ENCODE data around the gene HYOU1.
"Not testable (repeated sequence)": the region's sequence is repeated elsewhere in the genome, so short reads cannot be mapped to it uniquely, and the experiment has no call there.

The HYOU1 gene

DNA sequence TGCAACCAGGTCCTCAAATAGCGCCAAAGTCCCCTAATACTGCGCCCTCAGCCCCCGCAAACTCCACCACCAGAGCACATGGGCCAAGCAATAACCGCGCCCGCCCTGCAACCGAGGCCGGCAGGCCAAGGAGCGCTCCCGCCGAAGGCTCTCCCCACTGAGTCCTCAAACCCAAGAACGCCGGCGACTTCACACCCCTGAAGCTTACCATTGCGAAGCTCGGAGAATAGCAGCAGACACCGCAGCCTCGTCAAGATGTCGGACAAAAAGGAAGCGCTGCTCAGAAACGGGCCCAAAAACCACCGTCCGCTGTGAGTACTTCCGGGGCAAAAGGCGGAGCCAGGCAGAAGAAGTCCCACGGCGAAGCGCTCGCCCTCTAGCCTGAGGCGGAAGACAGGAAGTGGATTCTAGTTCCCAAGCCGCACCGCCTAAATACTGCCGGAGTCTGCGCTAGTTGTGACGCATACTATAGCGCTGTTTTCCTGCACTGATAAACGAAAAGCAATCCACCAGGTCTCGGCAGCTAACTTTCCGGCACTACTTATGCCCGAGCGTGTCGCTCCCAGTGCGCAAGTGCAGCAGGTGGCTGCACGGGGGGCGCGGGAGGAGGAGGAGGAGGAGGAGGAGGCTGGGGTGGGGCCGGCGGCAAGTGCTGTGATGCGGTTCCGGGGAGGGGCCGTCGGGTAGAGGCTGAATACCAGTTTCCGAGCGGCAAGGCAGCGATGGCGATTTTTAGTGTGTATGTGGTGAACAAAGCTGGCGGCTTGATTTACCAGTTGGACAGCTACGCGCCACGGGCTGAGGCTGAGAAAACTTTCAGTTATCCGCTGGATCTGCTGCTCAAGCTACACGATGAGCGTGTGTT, 38.7 kb downstream of the HYOU1 start, which contains the start of the genes RPS25 and TRAPPC4:
Gene RPS25, minus strand, starts transcription at position 270 of the 865 bp plus-strand sequence. Its CDS starts 59 bp downstream, at position 211.
Gene TRAPPC4, plus strand, starts transcription at position 693 of the 865 bp plus-strand sequence. Its CDS starts 30 bp downstream, at position 723.
- peak; percentile 97 for DNase-seq (ENCODE audit: low spot score)

DNA sequence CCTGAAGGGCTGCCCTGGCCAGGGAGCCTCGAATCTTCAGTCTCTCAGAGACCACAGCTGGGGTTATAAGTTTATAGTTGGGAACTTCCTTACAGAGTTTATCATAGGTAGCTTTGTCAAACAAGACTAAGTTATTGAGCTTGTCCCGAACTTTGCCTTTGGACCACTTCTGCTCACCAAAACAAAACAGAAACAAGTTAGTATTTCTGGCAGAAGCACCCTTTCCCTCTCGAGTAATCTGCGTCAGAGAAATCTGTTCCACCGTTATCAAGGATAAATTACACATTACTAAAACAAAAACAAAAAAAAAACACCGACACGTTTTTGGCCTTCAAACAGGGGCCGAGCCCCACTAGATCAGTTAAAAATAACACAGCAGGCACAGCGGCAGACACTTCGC, 39.6 kb downstream of the HYOU1 start:
- DNase-seq (ENCODE audit: low spot score): not testable (repeated sequence)

- no peak for DNase-seq (ENCODE audit: low spot score)
Observed at GRCh38 chr11:119016216-119017009, 40.6 kb downstream of the HYOU1 start.

DNA sequence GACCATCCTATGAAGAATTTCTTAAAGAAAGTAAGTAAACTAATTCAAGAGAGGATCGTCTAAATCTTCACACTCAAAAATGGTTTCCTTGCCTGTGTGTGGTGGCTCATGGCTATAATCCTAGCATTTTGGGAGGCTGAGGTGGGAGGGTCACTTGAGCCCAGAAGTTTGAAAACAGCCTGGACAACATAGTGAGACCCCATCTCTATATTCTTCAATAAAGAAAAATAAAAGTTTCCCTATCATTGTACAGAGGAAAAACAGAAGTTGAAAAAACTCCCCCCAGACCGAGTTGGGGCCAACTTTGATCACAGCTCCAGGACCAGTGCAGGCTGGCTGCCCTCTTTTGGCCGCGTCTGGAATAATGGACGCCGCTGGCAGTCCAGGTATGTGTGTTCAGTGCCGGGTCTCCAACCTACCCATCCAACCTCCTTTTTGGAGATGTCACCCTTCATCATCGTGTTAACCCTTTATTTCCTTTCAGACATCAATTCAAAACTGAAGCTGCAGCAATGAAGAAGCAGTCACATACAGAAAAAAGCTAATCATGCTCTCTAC, 41.9 kb downstream of the HYOU1 start:
- DNase-seq (ENCODE audit: low spot score): no peak

DNA sequence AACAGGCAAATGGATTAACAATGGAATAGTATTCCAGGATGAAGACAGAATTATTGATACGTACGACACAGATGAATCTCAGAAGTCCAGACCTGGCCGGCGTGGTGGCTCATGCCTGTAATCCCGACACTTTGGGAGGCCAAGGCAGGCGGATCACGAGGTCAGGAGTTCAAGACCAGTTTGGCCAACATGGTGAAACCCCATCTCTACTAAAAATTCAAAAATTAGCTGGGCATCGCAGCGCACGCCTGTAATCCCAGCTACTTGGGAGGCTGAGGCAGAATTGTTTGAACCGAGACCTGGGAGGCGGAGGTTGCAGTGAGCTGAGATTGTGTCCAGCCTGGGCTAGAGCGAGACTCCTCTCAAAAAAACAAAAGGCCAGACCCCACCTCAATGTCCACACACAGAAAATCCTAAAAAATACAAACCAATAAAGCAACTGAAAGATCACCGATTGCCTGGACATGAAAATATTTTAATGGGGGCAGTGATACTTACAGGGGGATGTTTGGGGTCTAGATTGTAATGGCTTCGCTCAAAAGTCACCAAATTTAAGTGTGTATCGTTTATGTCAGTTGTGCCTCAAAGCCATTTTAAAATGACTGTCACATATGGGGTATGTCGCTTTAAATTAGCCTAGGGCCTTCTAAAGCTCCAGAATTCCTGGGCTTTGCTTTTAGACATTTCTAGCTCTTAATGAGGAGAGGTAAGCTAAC, 42.6 kb downstream of the HYOU1 start:
- DNase-seq (ENCODE audit: low spot score): no peak

DNA sequence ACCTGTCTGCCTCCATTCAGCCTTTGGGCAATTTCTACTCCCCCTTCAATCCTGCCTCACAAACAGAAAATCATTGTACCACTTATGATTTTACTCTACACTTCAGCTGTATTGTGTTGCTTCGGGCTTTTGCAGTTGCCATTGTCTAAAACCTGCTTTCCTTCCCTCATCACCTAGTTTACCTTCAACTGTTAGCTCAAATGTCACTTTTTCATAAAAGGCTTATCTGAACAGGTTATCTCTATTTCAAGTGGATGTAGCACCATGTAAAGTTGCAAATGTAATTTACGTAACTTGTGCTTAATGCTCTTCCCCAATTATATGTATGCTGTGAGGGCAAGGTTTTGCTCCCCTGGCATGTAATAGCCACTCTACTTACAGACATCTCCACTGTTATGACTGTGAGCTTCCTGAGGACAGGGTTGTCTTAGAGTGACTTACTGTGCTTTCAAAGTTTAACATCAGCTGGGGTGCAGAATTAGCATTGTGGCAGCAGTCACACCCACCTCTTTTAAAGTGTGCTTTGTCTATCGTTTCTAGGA, 44.3 kb downstream of the HYOU1 start:
- DNase-seq (ENCODE audit: low spot score): no peak

DNA sequence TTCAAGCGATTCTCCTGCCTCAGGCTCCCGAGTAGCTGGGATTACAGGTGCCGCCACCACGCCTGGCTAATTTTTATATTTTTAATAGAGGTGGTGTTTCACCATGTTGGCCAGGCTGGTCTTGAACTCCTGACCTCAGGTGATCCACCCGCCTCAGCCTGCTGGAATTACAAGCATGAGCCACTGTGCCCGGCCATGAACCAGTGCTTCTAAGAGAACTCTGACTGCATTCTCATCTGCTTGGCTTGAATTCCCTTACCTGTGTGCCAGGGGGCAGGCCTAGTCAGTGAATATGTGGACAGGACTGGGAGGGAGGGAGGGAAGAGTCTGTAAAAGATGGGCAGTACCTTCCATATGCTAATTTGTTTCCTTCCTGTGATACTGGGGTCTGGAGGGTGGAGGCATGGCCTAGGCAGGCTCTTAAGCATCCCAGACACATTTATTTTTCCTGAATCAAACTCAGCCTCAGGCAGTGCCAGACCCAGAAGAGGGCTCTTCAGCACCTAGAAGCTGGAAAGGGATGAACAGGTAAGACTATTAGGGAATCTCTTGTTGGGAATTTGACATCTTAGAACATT, 45.4 kb downstream of the HYOU1 start:
- DNase-seq (ENCODE audit: low spot score): no peak

GRCh38 chr11:119006656-119007055, 50.3 kb downstream of the HYOU1 start:
- DNase-seq (ENCODE audit: low spot score): no peak

GRCh38 chr11:119000906-119001305, 56.1 kb downstream of the HYOU1 start:
- DNase-seq (ENCODE audit: low spot score): no peak

- DNase-seq (ENCODE audit: low spot score): no peak
Observed at GRCh38 chr11:118998822-118999221, 58.2 kb downstream of the HYOU1 start.

- no peak for DNase-seq (ENCODE audit: low spot score)
Observed at GRCh38 chr11:118998388-118998717, 58.7 kb downstream of the HYOU1 start.

DNA sequence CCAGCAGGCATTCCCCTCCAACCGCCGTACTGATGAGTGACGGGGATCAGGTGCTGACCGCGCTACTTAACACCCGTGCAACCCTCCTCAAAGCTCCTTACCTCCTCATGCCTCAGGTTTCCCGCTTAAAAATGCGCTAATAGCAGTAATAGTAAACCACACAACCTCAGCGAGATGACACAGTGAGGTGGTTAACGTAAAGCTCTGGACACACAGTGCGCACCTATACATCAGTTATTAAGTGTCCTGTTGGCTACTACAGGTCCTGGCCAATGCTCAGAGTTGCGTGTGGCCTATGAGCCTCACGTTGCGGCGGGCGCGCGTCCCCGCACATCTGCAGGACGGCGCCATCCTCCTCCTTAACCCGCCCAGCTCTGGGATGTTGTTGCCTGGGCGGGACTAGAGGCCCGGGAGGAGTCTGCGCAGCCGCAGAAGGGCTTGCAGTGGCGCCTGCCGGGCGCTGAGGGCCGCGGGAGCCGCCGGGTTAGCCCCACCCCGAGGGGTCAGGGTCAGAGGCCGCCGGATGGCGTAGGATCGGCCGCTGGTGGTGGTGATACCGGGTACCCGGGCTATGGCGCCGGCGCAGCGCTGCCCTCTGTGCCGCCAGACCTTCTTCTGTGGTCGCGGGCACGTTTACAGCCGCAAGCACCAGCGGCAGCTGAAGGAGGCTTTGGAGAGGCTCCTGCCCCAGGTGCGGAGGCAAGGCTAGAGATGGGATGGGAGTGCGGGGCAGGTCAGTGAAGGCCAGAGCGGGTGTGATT, 59.2 kb downstream of the HYOU1 start, which contains the start of gene CENATAC:
Gene CENATAC, plus strand, starts transcription at position 512 of the 761 bp plus-strand sequence. Its CDS starts 60 bp downstream, at position 572.
- DNase-seq (ENCODE audit: low spot score): peak; percentile 93

- no peak for DNase-seq (ENCODE audit: low spot score)
Observed at GRCh38 chr11:118996926-118997626, 59.9 kb downstream of the HYOU1 start.
